ENCODE measurements around the gene INSYN2B.

The INSYN2B gene

DNA sequence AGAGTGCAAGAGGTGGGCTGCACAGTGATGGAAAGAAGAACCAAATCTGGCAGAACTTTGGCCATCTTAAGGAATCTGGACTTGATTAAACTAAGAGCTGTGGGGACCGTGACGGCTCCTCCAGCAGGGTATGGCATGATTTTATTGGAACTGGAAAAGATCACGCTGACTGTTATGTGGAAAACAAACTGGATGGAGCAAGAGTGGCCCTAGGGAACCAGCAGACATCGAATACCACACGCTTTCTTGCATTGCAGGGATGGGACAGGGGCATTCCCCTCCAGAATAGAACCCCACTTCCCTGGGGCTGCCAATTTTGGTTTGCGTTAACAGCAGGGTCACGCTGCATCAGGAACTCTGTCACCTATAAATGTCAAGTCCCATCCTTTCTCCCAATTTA lies 38.8 kb downstream of the INSYN2B start:
- Histone ChIP-seq H3K4me3 (ENCODE audit: insufficient read depth, low read length, poor library complexity, severe bottlenecking) (no peak overlapping the region), H3K36me3 (ENCODE audit: low read length) (no peaks in the 10 kb centered on the region), H3K9me3 (ENCODE audit: insufficient read depth, low read length) (no peaks in the 10 kb centered on the region), H3K9ac (ENCODE audit: low read length) (no peak overlapping the region), H3F3A (ENCODE audit: insufficient read depth) (no peaks in the 10 kb centered on the region), H3K4me2 (ENCODE audit: low read depth, low read length, poor library complexity, severe bottlenecking) (no peak overlapping the region), H3K79me2 (ENCODE audit: insufficient read depth, low read length) (no peaks in the 10 kb centered on the region), H2AFZ (ENCODE audit: low read depth, low read length, severe bottlenecking) (no peak overlapping the region), H3K27ac (ENCODE audit: low read depth, low read length) (no peak overlapping the region), H3K27me3 (ENCODE audit: low read length) (no peaks in the 10 kb centered on the region), H4K20me1 (ENCODE audit: low read depth, low read length) (no peaks in the 10 kb centered on the region), H3K9me2 (replicated peaks; ENCODE audit: insufficient read depth, low read length) (no peaks in the 10 kb centered on the region)
- no peak for TF ChIP-seq EZH2phosphoT487 (conservative IDR thresholded peaks at IDR 0.05; ENCODE audit: low read length)
- TF ChIP-seq, protein P1, sequence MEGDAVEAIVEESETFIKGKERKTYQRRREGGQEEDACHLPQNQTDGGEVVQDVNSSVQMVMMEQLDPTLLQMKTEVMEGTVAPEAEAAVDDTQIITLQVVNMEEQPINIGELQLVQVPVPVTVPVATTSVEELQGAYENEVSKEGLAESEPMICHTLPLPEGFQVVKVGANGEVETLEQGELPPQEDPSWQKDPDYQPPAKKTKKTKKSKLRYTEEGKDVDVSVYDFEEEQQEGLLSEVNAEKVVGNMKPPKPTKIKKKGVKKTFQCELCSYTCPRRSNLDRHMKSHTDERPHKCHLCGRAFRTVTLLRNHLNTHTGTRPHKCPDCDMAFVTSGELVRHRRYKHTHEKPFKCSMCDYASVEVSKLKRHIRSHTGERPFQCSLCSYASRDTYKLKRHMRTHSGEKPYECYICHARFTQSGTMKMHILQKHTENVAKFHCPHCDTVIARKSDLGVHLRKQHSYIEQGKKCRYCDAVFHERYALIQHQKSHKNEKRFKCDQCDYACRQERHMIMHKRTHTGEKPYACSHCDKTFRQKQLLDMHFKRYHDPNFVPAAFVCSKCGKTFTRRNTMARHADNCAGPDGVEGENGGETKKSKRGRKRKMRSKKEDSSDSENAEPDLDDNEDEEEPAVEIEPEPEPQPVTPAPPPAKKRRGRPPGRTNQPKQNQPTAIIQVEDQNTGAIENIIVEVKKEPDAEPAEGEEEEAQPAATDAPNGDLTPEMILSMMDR (IDR thresholded peaks at IDR 0.05; ENCODE audit: insufficient read depth, low read length, poor library complexity, severe bottlenecking), result no peak

DNA sequence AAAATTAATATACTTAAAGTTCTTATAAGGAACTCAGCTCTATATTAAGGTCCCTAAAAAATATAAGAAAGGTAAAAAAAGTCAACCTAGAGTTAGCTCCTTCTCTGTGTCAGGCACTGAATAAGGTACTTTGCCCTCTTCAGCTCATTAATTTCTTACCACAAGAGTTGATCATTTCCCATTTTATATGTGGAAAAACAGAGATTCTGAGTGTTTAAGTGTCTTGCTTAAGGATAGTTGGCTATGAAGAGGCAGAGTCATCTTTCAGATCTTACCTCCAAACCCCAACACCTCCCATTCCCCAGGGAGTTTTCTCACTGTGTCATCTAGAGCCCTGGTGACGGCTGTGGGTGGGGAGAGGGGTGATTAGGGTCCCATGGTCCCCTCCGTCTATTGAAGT lies 40.6 kb downstream of the INSYN2B start:
- no peaks in the 10 kb centered on the region for H3K36me3 ChIP-seq (ENCODE audit: low read length)
- no peaks in the 10 kb centered on the region for H3K9me3 ChIP-seq (ENCODE audit: insufficient read depth, low read length)
- no peaks in the 10 kb centered on the region for H3F3A ChIP-seq (ENCODE audit: insufficient read depth)
- no peaks in the 10 kb centered on the region for H3K27me3 ChIP-seq (ENCODE audit: low read length)
- TF ChIP-seq, protein P1 (IDR thresholded peaks at IDR 0.05; ENCODE audit: insufficient read depth, low read length, poor library complexity, severe bottlenecking), result no peak
- TF ChIP-seq EZH2phosphoT487 (conservative IDR thresholded peaks at IDR 0.05; ENCODE audit: low read length), result no peak
- H3K27ac ChIP-seq (ENCODE audit: low read depth, low read length), result no peak overlapping the region
- H3K4me2 ChIP-seq (ENCODE audit: low read depth, low read length, poor library complexity, severe bottlenecking), result no peak overlapping the region
- H2AFZ ChIP-seq (ENCODE audit: low read depth, low read length, severe bottlenecking), result no peak overlapping the region
- H3K9me2 ChIP-seq (replicated peaks; ENCODE audit: insufficient read depth, low read length), result no peaks in the 10 kb centered on the region
- no peaks in the 10 kb centered on the region for H3K79me2 ChIP-seq (ENCODE audit: insufficient read depth, low read length)
- H3K4me3 ChIP-seq (ENCODE audit: insufficient read depth, low read length, poor library complexity, severe bottlenecking), result no peak overlapping the region
- H4K20me1 ChIP-seq (ENCODE audit: low read depth, low read length), result no peaks in the 10 kb centered on the region
- H3K9ac ChIP-seq (ENCODE audit: low read length), result no peak overlapping the region

DNA sequence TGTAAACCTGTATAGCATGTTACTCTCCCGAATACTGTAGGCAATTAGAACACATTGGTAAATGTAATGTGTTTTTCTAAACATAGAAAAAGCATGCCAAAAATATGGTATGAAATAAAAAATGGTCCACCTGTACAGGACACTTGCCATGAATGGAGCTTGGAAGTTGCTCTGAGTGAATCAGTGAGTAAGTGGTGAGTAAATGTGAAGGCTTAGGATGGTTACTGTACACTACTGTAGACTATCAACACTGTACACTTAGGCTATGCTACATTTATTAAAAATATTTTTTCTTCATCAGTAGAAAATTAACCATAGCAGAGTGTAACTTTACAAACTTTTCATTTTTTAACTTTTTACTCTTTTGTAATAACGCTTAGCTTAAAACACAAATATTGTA lies 41.9 kb downstream of the INSYN2B start:
- no peak overlapping the region for H3K27ac ChIP-seq (ENCODE audit: low read depth, low read length)
- H3K9ac ChIP-seq (ENCODE audit: low read length), result no peak overlapping the region
- no peak overlapping the region for H3K4me3 ChIP-seq (ENCODE audit: insufficient read depth, low read length, poor library complexity, severe bottlenecking)
- H3K36me3 ChIP-seq (ENCODE audit: low read length), result no peaks in the 10 kb centered on the region
- no peaks in the 10 kb centered on the region for H4K20me1 ChIP-seq (ENCODE audit: low read depth, low read length)
- no peaks in the 10 kb centered on the region for H3K79me2 ChIP-seq (ENCODE audit: insufficient read depth, low read length)
- no peaks in the 10 kb centered on the region for H3K27me3 ChIP-seq (ENCODE audit: low read length)
- no peaks in the 10 kb centered on the region for H3K9me3 ChIP-seq (ENCODE audit: insufficient read depth, low read length)
- H3K9me2 ChIP-seq (replicated peaks; ENCODE audit: insufficient read depth, low read length), result no peaks in the 10 kb centered on the region
- no peaks in the 10 kb centered on the region for H3F3A ChIP-seq (ENCODE audit: insufficient read depth)
- TF ChIP-seq, protein P1 (IDR thresholded peaks at IDR 0.05; ENCODE audit: insufficient read depth, low read length, poor library complexity, severe bottlenecking), result no peak
- no peak for TF ChIP-seq EZH2phosphoT487 (conservative IDR thresholded peaks at IDR 0.05; ENCODE audit: low read length)
- no peak overlapping the region for H2AFZ ChIP-seq (ENCODE audit: low read depth, low read length, severe bottlenecking)
- H3K4me2 ChIP-seq (ENCODE audit: low read depth, low read length, poor library complexity, severe bottlenecking), result no peak overlapping the region
